CD4-positive, CD25-positive, alpha-beta regulatory T cell (primary cell): ENCODE measurements around the gene SLC12A7. TPM values are rescaled to one million over a fixed set of nuclear protein-coding genes. Genes with fewer than 3 reads are reported as not detected.

Source experiments
- ATAC-seq, 2 donors: fragments of 150-1000 bp; cut with Tn5 transposase; one replicate each; pipeline ENCODE4 v1.10.0; 2021; ENCODE audit warnings: low read depth in 2 of 2, moderate number of reproducible peaks in 2 of 2, moderate library complexity in 1 of 2
- DNase-seq, 3 donors: peaks; one replicate each; pipeline versions ENCODE4 v3.0.0 to v3.0.0-alpha.2; 2012 to 2022; ENCODE audit warnings: mixed read lengths in 1 of 3
- H3K27ac ChIP-seq: one replicate; pipeline ENCODE4 v1.7.0; 2013; ENCODE audit warnings: mild to moderate bottlenecking, low read length; ENCODE audit not compliant: insufficient read depth, poor library complexity, severe bottlenecking
- H3K27me3 ChIP-seq: one replicate; pipeline ENCODE4 v1.7.0; 2013; ENCODE audit warnings: low read length; ENCODE audit not compliant: control insufficient read depth, insufficient read depth
- H3K36me3 ChIP-seq: one replicate; pipeline ENCODE4 v1.7.0; 2013; ENCODE audit warnings: mild to moderate bottlenecking, low read length, moderate library complexity; ENCODE audit not compliant: control insufficient read depth, insufficient read depth
- H3K4me1 ChIP-seq: 2 replicates; pipeline ENCODE4 v1.7.0; 2013; ENCODE audit warnings: mild to moderate bottlenecking, low read length; ENCODE audit not compliant: insufficient read depth, control insufficient read depth, poor library complexity, severe bottlenecking
- H3K4me3 ChIP-seq: one replicate; pipeline ENCODE4 v1.7.0; 2013; ENCODE audit warnings: low read depth, mild to moderate bottlenecking, low read length, moderate library complexity
- H3K9me3 ChIP-seq, 2 experiments: 1 replicate in 1 of 2; 2 replicates in 1 of 2; pipeline ENCODE4 v1.7.0; 2013; ENCODE audit warnings: low read length in 2 of 2, mild to moderate bottlenecking in 1 of 2, moderate library complexity in 1 of 2; ENCODE audit not compliant: control insufficient read depth in 2 of 2
- H3K27ac Mint-ChIP-seq, 3 donors: one replicate each; pipeline ENCODE4 v1.8.0; 2020 to 2022; ENCODE audit warnings: mild to moderate bottlenecking in 3 of 3, mixed read lengths in 3 of 3, moderate library complexity in 2 of 3
- H3K27me3 Mint-ChIP-seq: one replicate; pipeline ENCODE4 v1.8.0; 2022; ENCODE audit warnings: mild to moderate bottlenecking, mixed read lengths
- H3K36me3 Mint-ChIP-seq: one replicate; pipeline ENCODE4 v1.8.0; 2020; ENCODE audit warnings: mixed read lengths
- H3K4me1 Mint-ChIP-seq, 4 donors: one replicate each; pipeline ENCODE4 v1.8.0; 2020 to 2022; ENCODE audit warnings: mixed read lengths in 4 of 4, mild to moderate bottlenecking in 1 of 4
- H3K4me3 Mint-ChIP-seq, 4 donors: one replicate each; pipeline ENCODE4 v1.8.0; 2020 to 2022; ENCODE audit warnings: mild to moderate bottlenecking in 4 of 4, mixed read lengths in 4 of 4, moderate library complexity in 3 of 4
- H3K9me3 Mint-ChIP-seq, 7 donors: one replicate each; pipeline ENCODE4 v1.8.0; 2020 to 2022; ENCODE audit warnings: mixed read lengths in 7 of 7, mild to moderate bottlenecking in 3 of 7, moderate library complexity in 2 of 7
- polyA plus RNA-seq, 4 donors: library from polyadenylated mRNA; unstranded; fragments of 300-500 nt; fragmentation: Illumina TruSeq; gene quantifications; one replicate each; pipeline ENCODE4 v1.2.3, GENCODE V29; 2021
- total RNA-seq: library from RNA; stranded (reverse); gene quantifications from one replicate; pipeline ENCODE4 v1.2.3, GENCODE V29; 2022

The SLC12A7 gene
- total and polyA plus RNA-seq, 5 donors from 2014 or later, result 2.2 to 16.0 (median 7.0) TPM

GRCh38 chr5:1012900-1013237, 99.0 kb downstream of the SLC12A7 start:
- Histone ChIP-seq H3K4me3 (no peak overlapping the region), H3K4me1 (no peaks in the 10 kb centered on the region), H3K36me3 (no peaks in the 10 kb centered on the region), H3K9me3 (no peaks in the 10 kb centered on the region), H3K27ac (no peak overlapping the region), H3K27me3 (peaks cover 2% of the 10 kb centered on the region)
- Mint-ChIP-seq H3K27ac (no peak overlapping the region), H3K36me3 (no peaks in the 10 kb centered on the region), H3K27me3 (peaks cover 24% of the 10 kb centered on the region), H3K4me3 (no peak overlapping the region), H3K4me1 (peaks cover 0 to 12% (median 3%) of the 10 kb centered on the region in 4 donors), H3K9me3 (peaks cover 0 to 4% (median 0%) of the 10 kb centered on the region in 7 donors)
- DNase-seq (no peak), ATAC-seq (no peak)

DNA sequence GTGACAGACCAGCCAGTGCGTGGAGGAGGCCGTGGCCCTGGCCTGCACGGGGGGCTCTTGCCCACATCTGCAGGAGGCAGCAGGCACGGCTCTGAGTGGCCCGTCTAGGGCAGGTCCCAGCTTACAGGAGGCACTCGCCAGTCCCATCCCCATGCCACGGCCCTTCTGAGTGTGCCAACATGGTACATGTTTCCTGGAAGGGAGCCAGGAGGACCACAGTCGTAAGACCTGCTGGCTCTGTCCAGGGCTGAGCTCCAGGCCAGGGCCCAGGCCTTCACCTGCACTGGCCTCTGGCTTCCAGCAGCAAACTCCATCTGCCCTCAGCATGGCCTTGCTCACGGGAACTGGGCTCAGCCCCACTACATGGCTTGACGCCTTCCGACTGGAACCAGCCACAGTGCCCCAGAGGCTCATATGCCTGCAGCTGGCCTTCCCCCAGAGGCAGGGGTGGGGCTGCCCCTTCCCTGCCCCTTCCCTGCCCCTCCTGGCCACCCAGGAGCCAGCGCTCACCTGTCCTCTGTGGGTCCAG, 99.5 kb downstream of the SLC12A7 start:
- Histone ChIP-seq H3K9me3 (no peaks in the 10 kb centered on the region), H3K27ac (no peak overlapping the region), H3K4me3 (no peak overlapping the region), H3K36me3 (no peaks in the 10 kb centered on the region), H3K4me1 (no peaks in the 10 kb centered on the region), H3K27me3 (peaks cover 2% of the 10 kb centered on the region)
- no peak overlapping the region for H3K4me3 Mint-ChIP-seq
- H3K4me1 Mint-ChIP-seq, result peaks cover 0 to 15% (median 3%) of the 10 kb centered on the region in 4 donors
- H3K9me3 Mint-ChIP-seq, result peaks cover 0 to 4% (median 0%) of the 10 kb centered on the region in 7 donors
- DNase-seq (no peak), ATAC-seq (no peak)
- H3K27ac Mint-ChIP-seq, result no peak overlapping the region
- H3K36me3 Mint-ChIP-seq, result no peaks in the 10 kb centered on the region
- H3K27me3 Mint-ChIP-seq, result peaks cover 29% of the 10 kb centered on the region

DNA sequence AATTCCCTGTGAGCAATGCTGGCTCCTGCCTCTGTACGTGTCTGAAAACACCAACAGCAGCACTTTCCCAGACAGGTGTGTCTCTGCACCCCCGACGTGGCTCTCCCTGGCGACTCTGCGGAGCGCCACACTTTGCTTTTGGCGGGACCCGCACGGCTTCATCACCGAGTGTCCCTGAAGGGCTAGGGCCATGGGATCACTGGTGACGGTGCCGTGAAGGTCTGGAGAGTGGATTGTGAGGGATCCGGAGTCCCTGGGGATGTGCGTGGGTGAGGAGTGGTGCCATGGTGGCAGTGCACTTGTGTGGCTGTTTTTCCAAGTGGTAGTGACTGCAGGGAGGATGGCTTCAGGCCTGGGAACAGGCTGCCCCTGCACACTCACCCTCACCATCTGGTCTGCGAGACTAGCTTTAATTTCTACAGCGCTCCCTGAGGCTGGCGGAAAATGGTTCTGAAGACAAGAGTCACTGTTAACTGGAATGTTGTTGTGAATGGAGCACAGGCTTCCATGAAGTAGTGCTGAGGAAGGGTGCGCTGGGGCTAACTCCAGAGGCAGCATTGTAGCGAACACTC, 100.0 kb downstream of the SLC12A7 start:
- H3K27me3 ChIP-seq, result peaks cover 2% of the 10 kb centered on the region
- Mint-ChIP-seq H3K27me3 (peaks cover 35% of the 10 kb centered on the region), H3K27ac (no peak overlapping the region), H3K9me3 (peaks cover 0 to 4% (median 0%) of the 10 kb centered on the region in 7 donors), H3K4me1 (peaks cover 0 to 17% (median 3%) of the 10 kb centered on the region in 4 donors), H3K4me3 (no peak overlapping the region), H3K36me3 (no peaks in the 10 kb centered on the region)
- ATAC-seq (no peak), DNase-seq (no peak)
- no peaks in the 10 kb centered on the region for H3K4me1 ChIP-seq
- H3K4me3 ChIP-seq, result no peak overlapping the region
- H3K36me3 ChIP-seq, result no peaks in the 10 kb centered on the region
- no peak overlapping the region for H3K27ac ChIP-seq
- no peaks in the 10 kb centered on the region for H3K9me3 ChIP-seq

- Histone ChIP-seq H3K27ac (no peak overlapping the region), H3K36me3 (no peaks in the 10 kb centered on the region), H3K4me1 (peaks cover under 1% of the 10 kb centered on the region), H3K9me3 (no peaks in the 10 kb centered on the region), H3K27me3 (peaks cover 5% of the 10 kb centered on the region), H3K4me3 (no peak overlapping the region)
- H3K9me3 Mint-ChIP-seq, result peaks cover 0 to 4% (median 0%) of the 10 kb centered on the region in 7 donors
- no peak overlapping the region for H3K27ac Mint-ChIP-seq
- no peaks in the 10 kb centered on the region for H3K36me3 Mint-ChIP-seq
- DNase-seq, result peak in 1 of 3 donors; percentile 53
- ATAC-seq, result no peak
- H3K4me1 Mint-ChIP-seq, result peaks cover 0 to 19% (median 3%) of the 10 kb centered on the region in 4 donors
- peaks cover 41% of the 10 kb centered on the region for H3K27me3 Mint-ChIP-seq
- H3K4me3 Mint-ChIP-seq, result peak overlapping the region in 2 of 4 donors; percentile 33 to 78
Measured at GRCh38 chr5:1011226-1011631, 100.6 kb downstream of the SLC12A7 start.

DNA sequence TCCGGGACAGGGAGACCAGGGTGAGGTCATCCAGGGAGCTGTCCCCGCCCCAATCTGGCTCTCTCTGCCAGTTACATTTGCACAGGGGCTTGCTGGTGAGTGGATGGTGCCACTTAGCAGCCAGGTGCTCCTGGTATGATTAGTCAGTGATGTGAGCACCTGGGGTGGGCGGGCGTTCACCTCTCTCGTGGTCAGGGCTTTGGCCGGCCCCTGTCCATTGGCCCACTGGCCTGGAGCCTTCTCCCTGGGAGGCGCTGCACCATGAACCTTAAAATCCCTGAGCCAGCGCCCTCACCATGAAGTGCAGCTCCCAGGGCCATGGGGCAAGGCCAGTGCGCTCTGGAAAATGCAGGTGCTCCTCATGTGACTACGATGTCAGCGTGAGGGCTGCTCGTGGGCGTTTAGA, 101.2 kb downstream of the SLC12A7 start:
- H3K27me3 Mint-ChIP-seq, result peaks cover 47% of the 10 kb centered on the region
- ATAC-seq, result no peak

GRCh38 chr5:1010181-1010510, 101.7 kb downstream of the SLC12A7 start:
- H3K27me3 ChIP-seq, result peaks cover 10% of the 10 kb centered on the region
- DNase-seq (no peak), ATAC-seq (no peak)
- Mint-ChIP-seq H3K4me3 (peak overlapping the region in 2 of 4 donors; percentile 22 to 66), H3K27me3 (peaks cover 47% of the 10 kb centered on the region), H3K27ac (no peak overlapping the region), H3K36me3 (no peaks in the 10 kb centered on the region), H3K4me1 (peaks cover 0 to 24% (median 6%) of the 10 kb centered on the region in 4 donors), H3K9me3 (peaks cover 0 to 4% (median 0%) of the 10 kb centered on the region in 7 donors)
- no peak overlapping the region for H3K27ac ChIP-seq
- peaks cover 12% of the 10 kb centered on the region for H3K4me1 ChIP-seq
- H3K36me3 ChIP-seq, result no peaks in the 10 kb centered on the region
- no peak overlapping the region for H3K4me3 ChIP-seq
- no peaks in the 10 kb centered on the region for H3K9me3 ChIP-seq

More for the DNA sequence above, 101.2 kb downstream of the SLC12A7 start:
- H3K4me1 ChIP-seq, result peaks cover 7% of the 10 kb centered on the region
- peaks cover 0 to 23% (median 5%) of the 10 kb centered on the region in 4 donors for H3K4me1 Mint-ChIP-seq
- H3K27ac Mint-ChIP-seq, result no peak overlapping the region
- DNase-seq, result no peak
- peak overlapping the region in 2 of 4 donors; percentile 33 to 46 for H3K4me3 Mint-ChIP-seq
- peaks cover 10% of the 10 kb centered on the region for H3K27me3 ChIP-seq
- H3K36me3 Mint-ChIP-seq, result no peaks in the 10 kb centered on the region
- H3K4me3 ChIP-seq, result no peak overlapping the region
- peaks cover 0 to 4% (median 0%) of the 10 kb centered on the region in 7 donors for H3K9me3 Mint-ChIP-seq
- H3K9me3 ChIP-seq, result no peaks in the 10 kb centered on the region
- H3K27ac ChIP-seq, result no peak overlapping the region
- H3K36me3 ChIP-seq, result no peaks in the 10 kb centered on the region

GRCh38 chr5:1009359-1010180, 102.3 kb downstream of the SLC12A7 start:
- no peak overlapping the region for H3K27ac ChIP-seq
- no peaks in the 10 kb centered on the region for H3K9me3 ChIP-seq
- no peak overlapping the region for H3K27ac Mint-ChIP-seq
- H3K9me3 Mint-ChIP-seq, result peaks cover 0 to 4% (median 0%) of the 10 kb centered on the region in 7 donors
- peak overlapping the region in 2 of 4 donors; percentile 57 to 66 for H3K4me3 Mint-ChIP-seq
- no peaks in the 10 kb centered on the region for H3K36me3 Mint-ChIP-seq
- peaks cover 10% of the 10 kb centered on the region for H3K27me3 ChIP-seq
- no peak for DNase-seq
- H3K27me3 Mint-ChIP-seq, result peaks cover 47% of the 10 kb centered on the region
- H3K36me3 ChIP-seq, result no peaks in the 10 kb centered on the region
- no peak for ATAC-seq
- peaks cover 17% of the 10 kb centered on the region for H3K4me1 ChIP-seq
- H3K4me1 Mint-ChIP-seq, result peaks cover 0 to 24% (median 6%) of the 10 kb centered on the region in 4 donors
- H3K4me3 ChIP-seq, result no peak overlapping the region
